HFFc6 (cell line): ENCODE results near the gene C16orf95. TPM values are rescaled to one million over a fixed set of nuclear protein-coding genes. Genes with fewer than 3 reads are reported as not detected.

Experiments used
- DNase-seq: peaks from one replicate; pipeline ENCODE4 v3.0.0-alpha.2; 2018
- H3K27ac Mint-ChIP-seq: 2 replicates; pipeline ENCODE4 v1.8.0; 2020; ENCODE audit warnings: mild to moderate bottlenecking, mixed read lengths
- H3K27me3 Mint-ChIP-seq: 2 replicates; pipeline ENCODE4 v1.8.0; 2021; ENCODE audit warnings: mild to moderate bottlenecking, moderate library complexity, mixed read lengths; ENCODE audit not compliant: insufficient read depth
- H3K36me3 Mint-ChIP-seq: 2 replicates; pipeline ENCODE4 v1.8.0; 2021; ENCODE audit warnings: low read depth, mixed read lengths
- H3K4me1 Mint-ChIP-seq: 2 replicates; pipeline ENCODE4 v1.8.0; 2020; ENCODE audit warnings: low read depth, mixed read lengths
- H3K4me3 Mint-ChIP-seq: 2 replicates; pipeline ENCODE4 v1.8.0; 2020; ENCODE audit warnings: mild to moderate bottlenecking, moderate library complexity, mixed read lengths
- H3K9me3 Mint-ChIP-seq: 2 replicates; pipeline ENCODE4 v1.8.0; 2020; ENCODE audit warnings: mild to moderate bottlenecking, mixed read lengths
- total RNA-seq, 6 experiments: library from RNA; stranded (reverse); fragmentation: NEBNext Ultra II Directional; extraction: Animal tissue kit (Norgen Biotek cat#: 25700); gene quantifications; 2 replicates in 1 of 6; 3 replicates in 5 of 6; pipeline ENCODE4 v1.2.3, GENCODE V29; 2021
- TF ChIP-seq, protein P1 (sequence below): fragments of 200-600 bp; sonication (generic); IDR thresholded peaks from 2 replicates; pipeline ENCODE4 v1.5.0; 2021; ENCODE audit warnings: antibody characterized with exemption, mild to moderate bottlenecking

The C16orf95 gene
- total RNA-seq, 6 experiments from 2014 or later: 8.5 to 15.0 (median 11.7) TPM

DNA sequence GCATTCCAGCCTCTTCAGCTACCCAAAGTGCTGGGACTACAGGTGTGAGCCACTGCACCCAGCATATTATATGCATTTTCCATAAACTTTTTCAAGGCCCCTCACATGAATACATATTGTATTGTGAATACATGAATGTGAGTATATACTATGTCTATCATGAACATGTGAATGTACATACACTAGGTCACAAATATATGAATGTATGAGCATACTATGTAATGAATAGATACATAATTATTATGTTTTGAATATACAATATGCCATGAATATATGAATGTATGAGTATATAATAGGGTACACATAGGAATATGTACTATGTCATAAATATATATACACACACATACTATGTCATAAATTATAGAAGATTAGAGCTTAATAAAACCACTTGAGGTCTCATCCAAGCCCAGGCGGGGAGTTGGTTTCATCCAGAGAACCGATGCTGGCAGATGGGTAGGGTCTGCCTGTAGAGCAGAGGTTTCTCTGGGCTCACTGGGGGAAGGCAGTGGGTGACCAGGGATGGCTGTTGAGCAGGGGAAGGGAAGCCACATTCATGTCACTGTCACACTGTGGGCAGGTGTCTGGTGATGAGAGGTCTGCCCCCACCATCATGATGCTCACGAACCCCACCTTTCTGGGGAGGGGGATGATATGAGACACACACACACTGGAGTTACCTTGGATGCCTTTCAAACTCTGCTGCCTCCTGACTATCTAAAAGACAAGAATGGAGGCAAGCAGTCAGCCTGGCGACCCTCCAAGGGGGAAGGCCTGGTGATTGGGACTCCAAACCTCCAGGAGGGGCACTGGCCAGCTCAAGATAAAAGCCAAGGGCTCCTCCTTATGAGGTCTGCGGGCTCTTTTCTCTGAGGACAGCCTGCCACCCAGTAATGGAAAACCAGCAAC lies 7.3 kb downstream of the C16orf95 start:
- TF ChIP-seq, protein P1, sequence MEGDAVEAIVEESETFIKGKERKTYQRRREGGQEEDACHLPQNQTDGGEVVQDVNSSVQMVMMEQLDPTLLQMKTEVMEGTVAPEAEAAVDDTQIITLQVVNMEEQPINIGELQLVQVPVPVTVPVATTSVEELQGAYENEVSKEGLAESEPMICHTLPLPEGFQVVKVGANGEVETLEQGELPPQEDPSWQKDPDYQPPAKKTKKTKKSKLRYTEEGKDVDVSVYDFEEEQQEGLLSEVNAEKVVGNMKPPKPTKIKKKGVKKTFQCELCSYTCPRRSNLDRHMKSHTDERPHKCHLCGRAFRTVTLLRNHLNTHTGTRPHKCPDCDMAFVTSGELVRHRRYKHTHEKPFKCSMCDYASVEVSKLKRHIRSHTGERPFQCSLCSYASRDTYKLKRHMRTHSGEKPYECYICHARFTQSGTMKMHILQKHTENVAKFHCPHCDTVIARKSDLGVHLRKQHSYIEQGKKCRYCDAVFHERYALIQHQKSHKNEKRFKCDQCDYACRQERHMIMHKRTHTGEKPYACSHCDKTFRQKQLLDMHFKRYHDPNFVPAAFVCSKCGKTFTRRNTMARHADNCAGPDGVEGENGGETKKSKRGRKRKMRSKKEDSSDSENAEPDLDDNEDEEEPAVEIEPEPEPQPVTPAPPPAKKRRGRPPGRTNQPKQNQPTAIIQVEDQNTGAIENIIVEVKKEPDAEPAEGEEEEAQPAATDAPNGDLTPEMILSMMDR: no peak
- H3K4me3 Mint-ChIP-seq: no peak overlapping the region
- H3K4me1 Mint-ChIP-seq: peaks cover 20% of the 10 kb centered on the region
- H3K36me3 Mint-ChIP-seq: peaks cover 11% of the 10 kb centered on the region
- H3K27ac Mint-ChIP-seq: no peak overlapping the region
- 0 out of 2 replicates have a peak, but pooled peaks cover 2% of the 10 kb centered on the region for H3K27me3 Mint-ChIP-seq
- H3K9me3 Mint-ChIP-seq: peaks cover 7% of the 10 kb centered on the region
- DNase-seq: no peak

DNA sequence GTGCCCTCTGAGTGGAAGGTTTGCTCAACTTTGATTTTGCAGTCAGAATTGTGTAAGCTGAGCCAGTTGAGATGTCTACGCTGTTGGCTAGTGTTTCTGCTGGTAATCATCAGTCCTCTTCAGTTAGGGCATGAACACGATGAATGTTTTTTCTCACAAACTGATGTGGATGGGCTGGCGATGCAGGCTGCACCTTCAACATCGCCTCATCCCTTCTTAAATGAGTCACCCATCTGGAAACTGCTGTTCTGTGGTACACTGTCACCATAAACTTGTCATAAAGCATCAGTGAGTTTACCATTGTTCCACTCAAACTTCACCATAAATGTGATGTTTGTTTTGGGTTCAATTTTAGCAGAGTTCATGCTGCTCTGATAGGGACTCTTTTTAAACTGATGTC lies 8.4 kb downstream of the C16orf95 start:
- Mint-ChIP-seq H3K27me3 (0 out of 2 replicates have a peak, but pooled peaks cover 2% of the 10 kb centered on the region), H3K4me3 (no peak overlapping the region), H3K36me3 (peaks cover 11% of the 10 kb centered on the region), H3K9me3 (peaks cover 7% of the 10 kb centered on the region), H3K4me1 (peaks cover 27% of the 10 kb centered on the region), H3K27ac (no peak overlapping the region)
- DNase-seq: no peak
- TF ChIP-seq, protein P1: no peak

DNA sequence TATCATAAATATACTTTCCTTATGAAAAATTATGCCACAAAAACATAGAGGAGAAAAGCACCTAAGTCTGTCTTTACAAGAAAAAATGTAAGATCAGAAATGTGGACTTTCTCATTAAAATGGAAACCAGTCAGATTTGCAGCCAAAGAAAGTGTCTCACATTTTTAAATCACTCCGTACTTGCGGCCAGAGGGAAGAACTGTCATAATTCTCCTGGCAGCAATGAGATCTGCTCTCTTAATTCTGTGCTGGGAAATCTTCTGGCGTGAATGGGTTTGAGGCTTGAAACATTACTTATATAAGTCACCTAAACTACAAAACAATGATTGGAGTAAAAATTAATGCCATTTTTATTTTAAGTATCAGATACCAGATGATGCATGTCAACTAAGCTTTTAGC lies 10.7 kb downstream of the C16orf95 start:
- Mint-ChIP-seq H3K27me3 (0 out of 2 replicates have a peak, but pooled peaks cover 2% of the 10 kb centered on the region), H3K4me3 (peak overlapping the region; percentile 85), H3K4me1 (peaks cover 32% of the 10 kb centered on the region)

DNA sequence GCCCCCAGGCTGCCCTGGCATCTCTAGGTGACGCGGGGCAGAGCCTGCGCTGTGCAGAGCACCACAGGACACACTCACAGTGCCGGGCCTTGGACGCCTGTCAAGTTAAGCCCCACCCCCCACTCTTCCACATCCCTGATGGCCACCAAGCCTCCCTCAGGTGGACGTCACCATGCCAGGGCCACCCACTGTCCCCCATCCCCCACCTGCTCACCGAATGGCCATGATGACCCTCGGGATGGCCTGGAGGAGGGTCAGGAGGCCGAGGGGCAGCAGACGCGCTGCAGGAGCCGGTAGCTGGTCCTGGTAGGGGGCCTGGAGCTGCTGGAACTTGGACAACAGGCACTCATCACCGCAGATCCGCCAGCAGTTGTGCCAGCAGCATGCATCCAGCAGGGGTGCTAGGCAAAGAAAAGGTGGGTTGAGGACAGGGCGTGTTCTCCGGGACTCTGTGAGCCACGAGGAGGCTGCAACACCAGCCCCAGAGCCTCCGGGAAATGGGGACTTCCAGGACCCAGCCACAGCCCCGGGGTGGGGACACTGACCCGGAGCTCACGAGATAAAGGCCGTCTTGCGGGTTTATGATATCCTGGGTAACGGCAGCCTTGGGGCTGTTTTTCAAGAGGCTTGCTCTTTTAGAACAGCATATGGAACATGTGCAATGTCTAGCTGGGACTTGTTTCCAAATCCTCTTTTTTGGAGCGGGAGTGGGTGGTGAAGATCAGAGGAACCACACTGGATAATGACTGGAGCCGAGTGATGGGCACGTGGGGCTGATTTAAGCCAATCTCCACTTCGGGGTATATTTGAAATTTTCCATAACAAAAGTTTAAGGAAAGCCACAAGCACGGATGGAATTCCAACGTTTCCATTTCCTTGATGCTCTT lies 11.4 kb downstream of the C16orf95 start:
- Mint-ChIP-seq H3K27ac (peak overlapping the region; percentile 91), H3K36me3 (peaks cover 11% of the 10 kb centered on the region), H3K27me3 (0 out of 2 replicates have a peak, but pooled peaks cover 2% of the 10 kb centered on the region), H3K4me3 (peak overlapping the region; percentile 85), H3K9me3 (peaks cover 7% of the 10 kb centered on the region), H3K4me1 (peaks cover 32% of the 10 kb centered on the region)
- TF ChIP-seq, protein P1: peak; percentile 66
- DNase-seq: peak; percentile 66

More for the DNA sequence above, 10.7 kb downstream of the C16orf95 start:
- TF ChIP-seq, protein P1: no peak
- Mint-ChIP-seq H3K27ac (peak overlapping the region; percentile 91), H3K9me3 (peaks cover 7% of the 10 kb centered on the region), H3K36me3 (peaks cover 11% of the 10 kb centered on the region)
- no peak for DNase-seq

DNA sequence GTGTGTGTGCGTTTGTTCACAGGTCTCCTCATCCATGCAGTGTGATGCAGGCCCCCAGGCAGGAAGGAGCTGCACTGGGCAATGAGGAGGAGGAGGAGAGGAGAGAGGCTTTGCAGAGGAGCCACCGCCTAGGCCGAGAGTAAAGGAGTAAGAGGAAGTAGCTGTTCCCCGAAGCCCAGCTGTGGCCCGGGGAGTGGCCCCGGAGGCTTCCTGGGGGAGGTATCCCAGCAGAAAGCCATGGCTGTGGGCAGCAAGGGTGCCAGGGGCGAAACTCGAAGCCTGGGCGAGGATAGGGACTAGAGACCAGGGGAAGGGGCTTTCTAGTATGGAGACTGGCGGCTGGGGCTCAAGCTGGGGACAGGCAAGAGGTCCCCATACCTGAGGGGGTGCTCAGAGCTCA lies 12.2 kb downstream of the C16orf95 start:
- Mint-ChIP-seq H3K4me1 (peaks cover 32% of the 10 kb centered on the region), H3K36me3 (peaks cover 11% of the 10 kb centered on the region), H3K27me3 (0 out of 2 replicates have a peak, but pooled peaks cover 2% of the 10 kb centered on the region), H3K9me3 (peaks cover 7% of the 10 kb centered on the region), H3K27ac (peak overlapping the region; percentile 51; the same call in 1 of the 2 replicates), H3K4me3 (peak overlapping the region; percentile 58; the same call in 1 of the 2 replicates)
- TF ChIP-seq, protein P1: no peak
- no peak for DNase-seq
